Measurements from ENCODE around the gene LRRC45.
"Not testable (repeated sequence)": the region's sequence is repeated elsewhere in the genome, so short reads cannot be mapped to it uniquely, and the experiment has no call there.

Gene LRRC45

DNA sequence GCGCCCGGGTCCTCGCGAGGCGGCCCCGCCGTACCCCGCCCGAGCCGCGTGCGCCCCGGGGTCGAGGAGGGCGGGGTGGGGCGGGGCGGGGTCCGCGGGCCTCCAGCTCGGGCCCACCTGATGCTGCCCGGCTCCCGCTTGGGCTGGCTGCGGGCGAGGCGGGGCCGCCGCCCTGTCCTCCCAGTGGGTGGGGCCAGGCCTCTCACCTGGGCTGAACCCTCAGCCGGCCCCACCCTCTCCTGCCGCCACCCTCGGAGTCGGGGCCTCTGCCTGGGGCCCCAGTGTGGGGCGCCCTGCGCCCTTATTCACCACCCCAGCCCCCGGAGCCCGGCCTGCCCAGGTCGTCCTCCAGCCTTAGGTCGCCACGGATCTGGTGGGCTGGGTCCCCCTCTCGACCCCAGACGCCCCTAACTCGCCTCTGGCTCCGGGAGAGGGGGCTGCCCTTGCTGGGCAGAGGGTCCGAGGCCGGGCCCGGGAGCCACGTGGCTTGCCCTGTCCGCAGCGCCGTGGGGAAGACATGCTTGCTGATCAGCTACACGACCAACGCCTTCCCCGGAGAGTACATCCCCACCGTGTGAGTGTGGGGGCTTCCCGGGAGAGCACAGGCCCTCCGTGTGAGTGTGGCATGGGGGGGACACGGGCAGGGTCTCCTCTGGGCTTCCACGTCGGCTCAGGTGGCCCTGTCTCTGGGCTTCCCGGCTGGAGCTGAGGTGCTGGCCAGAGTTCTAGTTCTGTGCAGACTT is 9.0 kb downstream of the LRRC45 start:
- in situ Hi-C loops (cut with HindIII; ENCODE audit: low sequenced_read_pairs) = no loop called here

DNA sequence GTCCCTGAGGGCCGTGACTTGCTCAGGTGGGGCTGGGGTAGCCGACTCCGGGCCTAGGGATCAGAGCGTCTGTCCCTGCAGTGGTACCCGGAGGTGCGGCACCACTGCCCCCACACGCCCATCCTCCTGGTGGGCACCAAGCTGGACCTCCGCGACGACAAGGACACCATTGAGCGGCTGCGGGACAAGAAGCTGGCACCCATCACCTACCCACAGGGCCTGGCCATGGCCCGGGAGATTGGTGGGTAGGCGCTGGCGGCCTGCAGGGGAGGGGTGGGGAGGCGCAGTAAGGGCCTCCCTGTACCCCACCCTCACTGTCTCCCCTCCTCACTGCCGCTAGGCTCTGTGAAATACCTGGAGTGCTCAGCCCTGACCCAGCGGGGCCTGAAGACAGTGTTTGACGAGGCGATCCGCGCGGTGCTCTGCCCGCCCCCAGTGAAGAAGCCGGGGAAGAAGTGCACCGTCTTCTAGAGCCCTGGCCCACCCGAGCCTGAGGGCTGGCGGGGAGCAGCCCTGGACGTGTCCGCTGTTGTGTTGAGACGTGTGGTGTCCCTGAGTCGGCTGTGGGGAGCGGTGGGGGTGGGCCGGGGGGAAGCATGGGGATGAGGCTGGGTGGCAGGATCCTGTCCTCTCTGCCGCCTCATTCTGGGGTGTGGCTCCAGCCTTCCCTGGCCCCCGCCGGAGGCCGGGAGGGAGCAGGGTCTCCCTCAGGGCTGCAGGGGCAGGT is 10.4 kb downstream of the LRRC45 start:
- in situ Hi-C loops (cut with HindIII; ENCODE audit: low sequenced_read_pairs) = no loop called here

DNA sequence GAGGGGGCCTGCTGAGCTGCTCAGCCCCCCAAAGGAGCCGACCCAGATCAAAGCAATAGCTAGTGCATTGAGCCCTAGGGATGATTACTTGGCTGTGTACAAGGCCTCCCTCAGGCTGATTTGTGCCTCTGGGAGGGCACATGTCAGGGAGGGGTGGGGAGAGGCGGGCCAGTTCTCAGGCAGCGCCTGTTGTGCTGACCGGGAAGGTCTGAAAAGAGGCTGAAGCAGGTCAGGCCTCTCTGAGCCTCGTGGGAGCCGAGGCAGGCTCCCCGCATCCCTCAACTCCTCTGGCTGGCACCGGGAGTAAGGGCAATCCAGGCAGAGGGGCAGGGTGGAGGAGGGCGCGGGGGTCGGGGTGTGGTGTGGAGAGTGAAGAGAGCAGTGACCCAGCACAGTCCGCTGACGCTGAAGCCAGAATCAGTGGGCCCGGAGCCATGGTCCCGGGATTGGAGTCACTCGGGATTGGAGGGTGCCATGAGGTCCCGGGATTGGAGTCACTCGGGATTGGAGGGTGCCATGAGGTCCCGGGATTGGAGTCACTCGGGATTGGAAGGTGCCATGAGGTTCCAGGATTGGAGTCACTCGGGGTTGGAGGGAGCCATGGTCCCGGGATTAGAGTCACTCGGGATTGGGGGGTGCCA is 11.4 kb downstream of the LRRC45 start:
- in situ Hi-C loops (cut with HindIII; ENCODE audit: low sequenced_read_pairs) = no loop called here

DNA sequence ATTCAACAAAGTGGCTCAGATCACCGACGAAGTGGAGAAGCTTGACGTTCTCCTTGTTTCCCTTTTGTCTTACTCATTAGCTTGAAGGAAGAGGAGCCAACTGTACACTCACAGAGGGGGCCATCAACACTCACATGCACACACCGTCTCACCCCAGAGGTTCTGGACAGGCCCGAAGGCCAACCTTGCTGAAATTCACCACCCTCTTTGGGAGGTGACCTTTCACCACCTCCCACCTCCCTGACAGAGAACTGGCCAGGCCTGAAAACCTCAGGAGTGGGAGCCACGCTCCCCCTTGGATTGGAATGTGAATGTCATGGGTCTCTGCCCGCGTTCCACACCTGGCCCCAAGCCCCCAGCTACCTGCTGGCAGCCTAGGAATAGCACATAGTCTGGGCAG is 12.4 kb downstream of the LRRC45 start:
- in situ Hi-C loops (cut with HindIII; ENCODE audit: low sequenced_read_pairs) = no loop called here

DNA sequence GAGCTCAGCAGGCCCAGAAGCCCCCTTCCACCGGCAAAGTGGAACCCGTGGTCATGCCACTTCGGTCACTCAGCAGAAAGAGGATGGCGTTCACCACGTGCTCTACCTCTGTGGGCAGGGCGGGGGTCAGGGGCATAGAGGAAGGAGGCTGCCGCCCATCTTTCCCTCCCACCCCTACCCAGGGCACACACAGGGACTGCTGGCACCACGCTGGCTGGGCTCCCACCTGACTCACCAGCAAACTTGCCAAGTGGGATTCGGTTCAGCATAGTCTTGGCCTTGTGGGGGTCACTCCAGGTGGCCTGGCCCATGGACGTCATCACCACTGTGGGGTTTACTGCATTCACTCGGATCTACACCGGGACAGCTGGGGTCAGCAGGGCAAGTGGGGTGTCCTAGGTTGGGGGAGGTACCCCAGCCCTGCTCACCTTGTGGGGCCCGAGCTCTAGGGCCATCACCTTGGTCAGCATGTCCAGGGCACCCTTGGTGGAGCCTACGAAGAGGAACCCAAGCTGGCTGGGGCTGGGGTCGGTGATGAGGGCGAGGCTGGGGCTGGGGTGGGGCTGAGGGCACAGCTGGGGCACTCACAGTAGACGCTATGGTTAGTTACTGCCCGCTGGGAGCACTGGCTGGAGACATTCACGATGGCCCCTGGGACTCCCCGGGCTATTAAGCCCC is 13.0 kb downstream of the LRRC45 start:
- in situ Hi-C loops (cut with HindIII; ENCODE audit: low sequenced_read_pairs) = no loop called here

DNA sequence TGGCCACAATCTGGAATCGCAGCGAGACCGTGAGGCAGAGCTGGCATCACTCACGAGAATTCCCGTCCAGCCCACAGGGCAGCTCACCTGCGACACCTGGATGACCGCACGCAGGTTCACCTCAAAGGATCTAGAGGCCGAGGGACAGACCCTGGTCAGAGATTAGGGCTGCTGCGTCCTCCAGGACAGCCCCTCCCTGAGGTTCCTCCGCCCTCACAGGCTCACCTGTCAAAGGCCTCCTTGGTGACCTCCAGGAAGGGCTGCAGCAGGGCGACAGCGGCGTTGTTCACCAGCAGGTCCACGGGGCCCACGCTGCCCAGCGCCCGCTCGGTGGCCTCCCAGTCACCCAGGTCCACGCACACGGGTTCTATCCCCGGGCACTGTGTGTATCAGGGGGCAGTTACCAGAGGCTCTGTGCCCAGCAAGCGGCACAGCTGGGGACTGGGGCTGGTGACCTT is 13.6 kb downstream of the LRRC45 start:
- in situ Hi-C loops (cut with HindIII; ENCODE audit: low sequenced_read_pairs) = no loop called here

DNA sequence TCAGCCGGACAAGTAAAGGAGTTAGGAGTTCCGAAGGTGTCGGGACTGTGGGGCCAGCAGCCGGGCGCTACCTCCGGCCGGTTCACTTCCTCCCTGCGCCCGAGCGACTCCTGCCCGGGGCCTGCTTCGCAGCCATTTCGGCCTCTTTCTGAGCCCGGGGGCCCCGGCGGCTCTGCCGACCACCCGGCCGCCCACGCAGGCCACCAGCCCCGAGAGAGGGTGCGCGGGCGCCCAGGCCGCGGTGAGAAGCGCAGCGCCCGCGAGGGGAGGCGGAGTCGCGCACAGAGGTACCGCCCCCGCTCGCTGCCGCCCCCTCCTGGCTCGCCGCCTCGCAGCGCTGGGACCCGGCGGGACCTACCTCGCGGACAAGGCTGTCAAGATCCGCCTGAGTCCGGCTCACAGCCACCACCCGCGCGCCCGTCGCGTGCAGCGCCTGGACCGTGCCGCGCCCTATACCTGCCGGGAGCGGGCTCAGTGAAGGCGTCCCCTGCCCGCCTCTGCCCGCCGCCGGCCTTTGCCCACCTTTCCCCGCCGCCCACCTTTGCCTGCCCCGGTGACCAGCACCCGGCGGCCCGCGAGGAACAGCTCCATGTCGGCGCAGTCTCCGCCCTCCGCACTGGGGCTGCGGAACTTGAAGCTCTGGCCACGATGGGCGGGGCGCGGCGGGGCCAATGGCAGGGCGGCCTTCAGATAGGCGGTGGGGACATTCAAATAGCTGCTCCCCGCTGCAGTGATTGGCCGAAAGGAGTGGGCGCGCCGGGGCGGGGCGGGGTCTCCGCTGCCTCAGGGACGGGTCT is 14.2 kb downstream of the LRRC45 start, which contains the start of gene DCXR:
Gene DCXR, minus strand, starts transcription at position 606 of the 797 bp plus-strand sequence. Its CDS starts 15 bp downstream, at position 591.
- in situ Hi-C loops (cut with HindIII; ENCODE audit: low sequenced_read_pairs) = no loop called here

DNA sequence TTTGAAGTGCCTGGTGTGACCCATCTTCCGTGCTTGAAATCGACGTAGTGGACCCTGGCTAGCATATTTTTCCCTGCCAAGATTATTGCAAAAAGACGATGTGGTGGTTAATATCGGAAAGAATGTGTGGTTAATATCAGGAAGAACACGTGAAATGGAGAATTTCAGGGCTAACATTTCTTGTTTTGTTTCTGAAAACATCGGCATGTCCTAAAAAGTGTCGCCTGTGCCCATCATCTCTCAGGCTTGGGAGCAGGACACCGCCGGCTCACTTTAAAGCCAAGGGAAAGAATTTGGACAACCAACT is 14.7 kb downstream of the LRRC45 start:
- in situ Hi-C loops (cut with HindIII; ENCODE audit: low sequenced_read_pairs) = no loop called here

DNA sequence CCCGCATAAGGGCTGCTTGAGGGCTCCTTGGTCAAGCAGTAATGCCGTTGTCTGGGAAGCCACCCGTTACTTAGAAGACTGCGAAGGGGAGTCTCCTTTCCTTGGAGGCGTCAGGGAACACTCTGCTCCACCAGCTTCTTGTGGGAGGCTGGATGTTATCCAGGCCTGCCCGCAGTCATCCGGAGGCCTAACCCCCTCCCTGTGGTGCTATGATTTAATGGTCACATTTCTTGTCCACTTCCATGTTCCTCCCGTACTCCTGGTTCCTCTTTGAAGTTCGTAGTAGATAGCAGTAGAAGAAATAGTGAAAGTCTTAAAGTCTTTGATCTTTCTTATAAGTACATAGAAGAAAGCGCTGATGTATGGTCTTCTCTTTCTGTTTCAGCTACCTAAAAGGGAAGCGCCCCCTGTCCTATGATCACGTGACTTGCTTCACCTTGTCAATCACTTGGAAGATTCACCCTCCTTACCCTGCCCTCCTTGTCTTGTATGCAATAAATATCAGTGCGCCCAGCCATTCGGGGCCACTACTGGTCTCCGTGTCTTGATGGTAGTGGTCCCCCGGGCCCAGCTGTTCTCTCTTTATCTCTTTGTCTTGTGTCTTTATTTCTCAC is 15.8 kb downstream of the LRRC45 start:
- in situ Hi-C loops (cut with HindIII; ENCODE audit: low sequenced_read_pairs) = not testable (repeated sequence)

DNA sequence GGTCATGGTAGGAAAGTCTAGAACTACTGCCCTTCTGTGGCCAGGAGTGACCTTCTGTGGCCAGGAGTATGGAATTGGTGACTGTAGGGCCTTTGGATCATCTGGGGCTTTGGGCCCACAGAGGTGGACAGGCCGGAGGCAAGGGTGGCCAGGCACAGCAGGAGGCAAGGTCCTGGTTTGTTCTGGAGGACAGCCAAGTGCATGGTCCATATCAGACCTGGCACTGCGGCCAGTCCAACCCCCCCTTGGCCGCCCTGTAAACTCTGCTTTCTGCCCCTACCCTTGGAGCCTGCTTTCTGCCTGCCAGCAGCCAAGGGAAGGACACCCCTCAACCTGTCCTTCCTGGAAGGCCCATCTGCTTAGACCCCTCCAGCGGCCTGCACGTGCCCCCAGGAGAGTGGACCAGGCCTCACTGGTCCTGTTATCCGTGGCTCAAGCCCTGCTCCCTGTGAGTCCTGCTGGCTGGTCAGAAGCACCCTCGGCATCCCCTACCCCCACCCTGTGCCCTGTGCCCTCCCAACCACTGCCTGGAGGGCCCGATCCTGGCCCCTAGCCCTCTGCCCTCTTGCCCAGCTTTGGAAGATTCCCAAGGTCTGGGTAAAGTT is 16.7 kb downstream of the LRRC45 start:
- in situ Hi-C loops (cut with HindIII; ENCODE audit: low sequenced_read_pairs) = no loop called here

DNA sequence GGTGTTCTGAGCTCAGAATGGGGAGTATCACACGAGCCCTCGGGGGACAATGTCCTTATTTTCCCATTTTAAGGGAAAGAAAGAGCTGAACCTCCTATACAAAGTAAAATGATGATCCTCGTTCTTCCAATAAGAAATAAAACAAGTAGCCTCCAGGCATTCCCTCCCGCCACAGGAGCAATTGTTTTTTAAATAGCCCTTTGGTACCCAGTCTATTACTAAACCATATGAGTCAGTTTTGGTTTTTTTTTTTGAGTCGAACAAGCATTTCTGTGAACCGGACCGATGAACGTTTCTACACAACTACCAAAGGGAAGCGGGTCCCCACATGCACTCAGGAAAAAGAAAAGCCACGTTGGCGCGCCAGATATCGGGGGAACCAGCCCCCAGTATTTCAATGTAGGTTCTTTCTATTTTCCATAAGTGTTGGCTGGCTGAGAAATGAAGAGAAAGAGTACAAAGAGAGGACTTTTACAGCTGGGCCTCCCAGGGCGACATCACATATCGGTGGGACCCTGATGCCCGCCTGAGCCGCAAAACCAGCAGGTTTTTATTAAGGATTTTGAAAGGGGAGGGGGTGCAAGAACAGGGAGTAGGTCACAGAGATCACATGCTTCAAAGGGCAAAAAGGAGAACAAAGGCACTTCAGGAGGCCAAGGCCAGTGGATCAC is 18.2 kb downstream of the LRRC45 start:
- in situ Hi-C loops (cut with HindIII; ENCODE audit: low sequenced_read_pairs) = no loop called here

DNA sequence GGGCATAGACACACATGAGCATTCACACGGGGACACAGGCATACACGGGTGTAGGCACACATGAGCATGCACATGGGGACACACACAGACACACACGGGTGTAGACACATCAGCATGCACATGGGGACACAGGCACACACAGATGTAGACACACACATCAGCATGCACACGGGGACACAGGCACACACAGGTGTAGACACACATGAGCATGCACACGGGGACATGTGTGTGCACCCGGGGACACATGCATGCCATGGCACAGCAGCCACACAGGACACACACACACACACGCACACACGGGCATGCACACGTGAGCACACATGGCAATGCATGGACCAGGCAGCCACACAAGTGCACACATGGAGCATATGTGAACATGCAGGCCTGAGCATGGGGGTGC is 19.5 kb downstream of the LRRC45 start:
- in situ Hi-C loops (cut with HindIII; ENCODE audit: low sequenced_read_pairs) = no loop called here

DNA sequence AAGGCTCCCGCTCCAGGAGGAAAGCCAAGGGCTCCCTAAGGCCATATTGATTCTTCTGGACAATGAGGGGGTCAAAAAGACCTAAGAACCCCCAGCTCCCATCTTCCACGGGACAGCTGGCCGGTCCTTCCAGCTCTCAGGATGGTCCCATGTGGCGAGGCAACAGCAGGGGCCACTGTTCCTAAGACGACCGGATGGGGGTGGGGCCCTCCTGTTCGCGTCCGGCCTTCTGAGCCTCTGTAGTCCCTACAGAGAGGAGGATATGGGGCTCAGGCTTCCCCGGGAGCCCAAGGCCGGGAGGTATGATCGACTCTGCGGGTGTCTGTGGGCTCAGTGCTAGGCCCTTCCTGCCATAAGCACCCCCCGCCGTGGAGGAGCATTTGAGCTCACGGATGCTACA is 20.4 kb downstream of the LRRC45 start:
- in situ Hi-C loops (cut with HindIII; ENCODE audit: low sequenced_read_pairs) = no loop called here

DNA sequence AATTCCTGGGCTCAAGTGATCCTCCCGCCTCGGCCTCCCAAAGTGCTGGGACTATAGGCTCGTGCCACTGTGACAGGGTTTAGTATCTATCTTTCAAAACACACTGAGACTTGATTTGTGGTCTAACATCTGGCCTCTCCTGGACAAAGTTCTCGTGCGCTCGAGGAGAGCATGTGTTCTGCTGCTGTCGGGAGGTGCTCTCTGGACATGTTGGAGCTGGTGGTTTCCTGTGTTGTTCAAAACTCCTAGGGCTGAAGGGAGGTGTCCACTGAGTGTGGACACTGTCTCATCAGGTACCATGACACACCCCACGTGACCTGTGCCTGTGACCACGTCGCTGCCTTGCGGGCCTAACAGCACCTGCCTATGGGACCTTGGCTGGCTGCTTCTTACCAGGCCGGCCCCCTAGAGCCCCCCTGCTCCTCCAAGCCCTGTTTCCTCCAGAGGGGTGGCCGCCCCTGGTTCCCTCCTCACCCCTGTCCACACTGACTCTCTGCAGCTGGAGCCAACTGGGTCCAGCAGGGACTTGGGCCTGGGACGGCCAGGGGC is 22.9 kb downstream of the LRRC45 start:
- in situ Hi-C loops (cut with HindIII; ENCODE audit: low sequenced_read_pairs) = no loop called here

DNA sequence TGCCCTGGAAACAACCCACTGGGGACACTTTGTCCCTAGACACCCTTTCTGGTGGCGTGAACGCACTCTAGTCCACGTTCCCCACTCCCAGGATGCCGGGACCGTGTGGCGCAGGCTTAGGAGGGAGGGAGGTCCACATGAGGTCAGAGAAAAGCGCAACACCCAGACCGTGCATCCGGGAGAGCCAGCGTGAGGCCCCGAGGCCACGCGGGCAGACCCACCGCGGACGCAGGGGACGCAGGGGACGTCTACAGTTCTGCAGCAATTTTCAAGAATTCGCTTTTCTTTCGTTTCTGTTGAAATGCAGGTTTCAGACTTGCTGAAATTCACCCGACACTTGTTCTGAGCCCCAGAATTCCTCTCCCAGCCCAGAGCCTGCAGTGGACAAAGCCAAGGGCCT is 23.8 kb downstream of the LRRC45 start:
- in situ Hi-C loops (cut with HindIII; ENCODE audit: low sequenced_read_pairs) = no loop called here

DNA sequence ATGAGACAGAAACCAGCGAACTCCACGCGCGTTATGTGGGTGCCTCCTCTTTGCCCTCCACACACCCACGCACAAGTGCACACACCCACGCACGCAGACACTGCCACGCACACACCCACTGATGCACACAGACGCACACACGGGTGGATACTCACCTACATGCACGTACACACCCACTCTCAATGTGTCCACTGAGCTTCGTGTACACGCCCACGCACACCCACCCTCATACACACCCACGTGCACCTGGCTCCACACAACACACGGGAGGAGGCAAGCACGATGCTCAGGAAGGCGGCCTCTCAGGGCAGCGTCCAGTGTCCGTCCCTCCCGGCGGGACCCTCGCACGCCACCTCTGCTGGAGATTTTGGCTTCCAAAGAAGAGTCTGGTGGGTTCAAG is 24.3 kb downstream of the LRRC45 start:
- in situ Hi-C loops (cut with HindIII; ENCODE audit: low sequenced_read_pairs) = no loop called here

DNA sequence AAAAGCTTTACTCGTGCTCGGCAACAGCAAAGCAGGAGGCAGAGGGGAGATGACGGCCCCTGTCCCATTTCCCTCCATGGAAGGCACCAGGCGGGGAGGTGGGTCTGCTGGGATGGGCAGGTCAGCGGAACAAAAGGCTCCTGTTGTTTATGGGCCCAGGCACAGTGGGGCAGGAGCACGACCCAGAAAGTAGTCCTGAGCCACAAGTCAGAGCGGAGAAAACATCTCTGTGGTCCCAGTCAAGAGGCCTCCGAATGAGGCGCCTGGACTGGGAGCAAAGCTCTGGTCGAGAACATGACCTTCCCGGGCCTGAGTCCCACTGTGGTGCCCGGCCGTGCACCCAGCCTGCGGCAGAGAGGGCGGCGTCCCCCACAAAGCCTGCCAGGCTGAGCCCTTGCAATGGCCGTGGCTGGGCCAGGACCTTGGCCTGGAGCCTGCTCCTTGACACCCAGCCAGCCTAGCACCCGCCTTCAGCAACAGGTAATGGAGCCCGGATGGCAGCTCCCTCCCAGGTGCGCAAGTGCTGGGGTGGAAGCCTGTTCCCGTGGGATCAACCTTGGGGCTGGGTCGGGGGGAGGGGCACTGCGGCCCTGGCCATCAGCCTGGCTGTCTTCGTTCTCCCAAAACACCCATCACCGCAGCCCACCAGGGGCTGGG is 24.9 kb downstream of the LRRC45 start:
- in situ Hi-C loops (cut with HindIII; ENCODE audit: low sequenced_read_pairs) = no loop called here

DNA sequence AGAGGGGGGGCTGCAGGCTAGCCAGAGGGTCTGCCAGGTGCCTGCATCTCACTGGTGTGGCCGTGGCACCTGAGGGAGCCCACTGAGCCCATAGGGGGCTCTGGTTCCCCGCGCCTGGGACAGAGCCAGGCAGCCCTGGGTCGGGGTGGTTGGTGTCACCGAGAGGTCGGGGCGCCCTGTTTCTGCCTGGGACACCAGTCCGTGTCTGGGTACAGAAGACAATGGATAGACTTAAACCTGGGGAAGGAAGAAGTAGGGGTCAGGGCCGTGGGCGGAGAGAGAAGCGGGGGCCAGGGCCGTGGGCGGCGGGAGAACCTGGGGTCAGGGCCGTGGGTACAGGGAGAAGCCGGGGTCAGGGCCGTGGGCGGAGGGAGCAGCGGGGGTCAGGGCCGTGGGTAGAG is 25.5 kb downstream of the LRRC45 start:
- in situ Hi-C loops (cut with HindIII; ENCODE audit: low sequenced_read_pairs) = no loop called here

Data from DLD1 (cell line).